ENCODE data around the gene ADAMTS2.

The ADAMTS2 gene

DNA sequence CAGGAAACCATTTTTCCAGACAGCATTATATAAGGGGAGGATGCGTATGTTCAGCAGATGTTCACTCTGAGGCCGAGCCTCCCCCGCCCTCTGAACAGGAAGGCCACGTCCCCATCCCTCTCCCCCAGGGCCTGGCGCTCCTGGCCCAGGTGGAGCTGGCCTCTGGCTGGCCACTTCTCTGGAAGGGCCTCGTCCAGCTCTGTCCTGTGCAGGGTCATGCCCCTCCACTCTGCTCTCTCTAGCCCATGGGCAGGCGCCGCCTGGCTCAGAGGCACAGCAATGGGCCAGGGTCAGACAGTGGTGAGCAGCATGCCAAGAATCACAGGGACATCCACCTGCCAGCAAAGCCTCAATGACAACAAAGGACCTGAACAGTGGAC, 34.2 kb downstream of the ADAMTS2 start:
- DNase-seq (ENCODE audit: low spot score): no peak

DNA sequence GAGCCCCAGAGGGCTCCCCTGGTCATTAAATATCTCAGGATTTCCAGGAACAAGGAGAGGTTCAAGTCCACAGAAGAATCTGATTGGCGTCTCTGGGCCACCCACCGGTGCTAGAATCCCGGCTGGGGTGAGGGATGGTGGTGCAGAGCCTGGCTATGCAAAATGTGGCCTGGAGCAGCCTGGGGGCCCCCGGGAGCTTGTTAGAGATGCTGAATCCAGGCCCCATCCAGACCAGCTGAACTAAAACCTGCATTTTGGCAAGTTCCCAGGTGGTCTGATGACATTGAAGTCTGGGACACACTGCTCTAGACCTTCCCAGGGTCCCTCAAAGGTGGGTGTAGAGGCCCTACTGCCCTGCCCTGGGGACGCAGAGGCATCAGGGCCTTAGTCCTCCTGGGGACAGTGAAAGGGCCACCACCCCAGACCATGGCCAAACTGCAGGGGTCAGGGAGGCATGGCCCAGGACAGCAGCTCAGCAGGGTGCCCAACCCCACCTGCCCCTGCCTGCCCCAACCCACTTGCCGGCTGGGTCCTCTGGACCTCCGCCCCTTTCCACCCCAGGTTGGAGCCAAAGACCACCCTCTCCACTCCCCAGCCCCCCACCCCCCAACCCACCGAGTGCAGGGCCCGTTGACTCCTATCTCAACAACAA, 34.7 kb downstream of the ADAMTS2 start:
- no peak for DNase-seq (ENCODE audit: low spot score)

DNA sequence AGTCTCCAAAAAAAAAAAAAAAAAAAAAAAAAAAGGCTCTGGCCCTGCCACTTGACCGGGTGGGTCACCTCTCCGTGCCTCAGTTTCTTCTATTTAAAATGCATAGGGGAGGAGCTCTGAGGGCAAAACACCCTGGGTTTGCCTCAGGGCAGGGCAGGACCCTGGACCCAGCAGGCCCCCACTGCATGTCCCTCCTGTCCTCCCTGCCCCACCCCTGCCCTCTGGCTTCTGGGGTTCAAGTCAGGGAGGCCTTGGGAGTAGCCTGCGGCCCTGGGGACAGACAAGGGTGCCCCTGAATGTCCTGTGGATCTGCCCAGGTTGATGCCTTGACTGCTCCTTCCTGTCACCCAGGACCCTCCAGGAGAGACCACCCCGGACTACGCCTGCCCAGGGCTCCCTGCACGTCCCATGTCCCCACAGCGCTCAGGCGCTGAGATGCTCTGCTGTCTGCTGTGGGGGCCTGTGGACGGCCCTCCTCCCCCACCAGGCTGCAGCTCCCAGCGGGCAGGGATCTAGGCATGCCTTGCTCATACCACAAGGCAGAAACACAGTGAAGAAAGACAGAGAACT, 35.4 kb downstream of the ADAMTS2 start:
- no peak for DNase-seq (ENCODE audit: low spot score)

DNA sequence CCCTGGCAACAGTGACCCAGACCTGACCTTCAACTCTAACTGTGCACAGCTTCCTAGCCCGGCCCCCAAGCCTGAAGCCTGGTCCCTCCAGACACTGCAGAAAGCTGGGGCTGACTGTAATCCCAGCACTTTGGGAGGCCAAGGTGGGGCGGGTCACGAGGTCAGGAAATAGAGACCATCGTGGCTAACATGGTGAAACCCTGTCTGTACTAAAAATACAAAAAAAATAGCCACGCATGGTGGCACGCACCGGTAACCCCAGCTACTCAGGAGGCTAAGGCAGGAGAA, 35.9 kb downstream of the ADAMTS2 start:
- no peak for DNase-seq (ENCODE audit: low spot score)

DNA sequence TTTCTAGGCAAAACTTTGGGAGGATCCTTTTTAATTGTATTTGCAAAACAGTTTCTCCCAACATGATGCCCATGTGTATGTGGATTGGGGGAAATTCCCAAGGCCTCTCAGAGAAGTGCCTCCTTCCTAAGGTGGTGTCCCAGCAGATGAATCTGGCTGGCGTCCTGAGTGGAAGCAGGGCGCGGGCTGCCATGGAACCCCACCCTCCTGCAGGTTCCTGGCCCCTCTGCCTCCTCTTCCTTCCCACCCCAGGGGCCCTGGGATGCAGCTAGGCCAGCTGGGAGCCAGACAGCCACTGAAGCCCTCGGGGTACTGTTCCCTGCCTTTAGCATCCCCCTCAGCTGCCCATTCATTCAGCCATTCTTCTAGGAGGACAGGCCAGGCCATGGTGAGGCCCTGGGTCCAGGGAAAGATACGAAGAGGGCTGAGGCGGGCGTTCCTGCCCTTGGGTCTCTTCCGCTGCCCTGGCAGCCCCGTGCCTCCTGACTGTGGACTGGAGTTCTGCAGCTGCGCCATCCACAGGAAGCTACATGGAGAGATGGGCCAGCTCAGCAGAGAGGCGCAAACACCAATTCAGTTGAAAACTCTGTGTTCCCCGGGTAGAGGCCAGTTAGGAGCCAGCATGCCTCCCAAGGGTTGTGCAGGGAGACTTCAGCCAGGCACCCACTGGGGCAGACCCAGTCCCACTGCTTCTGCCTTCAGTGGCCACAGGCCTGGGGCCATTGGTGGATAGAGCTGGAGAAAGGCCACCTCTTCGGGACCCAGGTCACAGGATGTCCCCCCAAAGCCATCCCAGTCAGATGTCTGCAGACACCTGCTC, 36.5 kb downstream of the ADAMTS2 start:
- no peak for DNase-seq (ENCODE audit: low spot score)

DNA sequence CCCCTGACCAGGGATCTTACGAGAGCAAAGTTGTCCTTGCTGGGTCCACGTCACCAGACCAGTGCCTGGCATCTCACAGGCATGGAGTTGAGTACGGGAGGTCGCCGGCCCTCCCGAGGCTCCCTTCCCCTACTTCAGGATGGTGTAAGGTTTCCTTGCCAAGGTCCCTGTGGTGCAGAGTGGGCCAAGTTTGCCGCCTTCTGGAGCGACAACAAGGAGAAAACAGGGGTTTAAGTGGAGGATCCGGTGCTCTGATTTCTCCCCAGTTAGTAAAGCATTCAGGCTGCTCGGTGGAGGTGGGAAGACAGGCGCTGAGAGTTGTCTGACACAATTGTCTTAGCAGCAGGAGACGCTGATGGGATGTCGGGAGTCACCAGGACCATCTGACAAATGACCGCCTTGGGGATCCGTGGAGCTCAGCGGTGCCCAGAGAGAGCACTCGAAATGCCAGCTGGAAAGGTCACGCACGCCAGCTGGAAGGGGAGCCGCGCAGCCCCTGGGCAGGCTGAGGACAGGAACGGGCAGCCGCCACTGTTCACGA, 37.3 kb downstream of the ADAMTS2 start:
- DNase-seq (ENCODE audit: low spot score): no peak

DNA sequence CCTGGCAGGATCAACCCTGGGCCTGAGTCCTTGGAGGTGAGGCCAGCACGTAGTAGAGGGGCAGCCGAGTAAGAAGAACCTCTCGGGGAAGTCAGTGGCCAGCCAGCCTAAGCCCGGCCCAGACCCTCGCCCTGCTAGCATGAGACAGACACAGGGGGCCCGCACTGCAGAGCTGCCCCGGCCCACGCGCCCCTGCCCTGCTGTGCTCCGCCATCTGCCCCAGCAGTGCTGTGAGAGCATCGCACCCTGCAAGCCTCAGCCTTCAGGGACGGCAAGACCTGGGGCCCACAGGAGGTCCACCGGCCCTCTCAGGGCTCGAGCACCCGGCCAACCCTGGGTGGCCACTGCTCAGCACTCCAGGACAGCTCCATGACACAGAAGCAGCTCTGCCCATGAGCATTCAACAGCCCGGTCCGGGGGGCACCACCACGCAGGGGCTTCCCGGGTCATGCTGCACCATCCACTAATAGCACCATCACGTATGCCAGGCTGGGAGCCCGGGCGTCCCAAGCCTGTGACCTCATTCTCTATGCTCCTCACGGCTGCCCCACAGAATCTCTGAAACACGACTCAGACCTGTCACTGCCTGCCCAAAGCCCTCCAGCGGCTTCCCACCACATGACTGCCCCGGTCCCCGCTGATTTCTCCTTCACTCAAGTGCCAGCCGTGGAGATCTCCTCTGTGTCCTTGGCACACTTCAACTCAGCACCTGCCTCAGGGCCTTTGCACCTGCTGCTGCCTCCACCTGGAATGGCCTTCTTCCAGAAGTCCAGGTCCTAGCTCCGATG, 38.1 kb downstream of the ADAMTS2 start:
- no peak for DNase-seq (ENCODE audit: low spot score)

DNA sequence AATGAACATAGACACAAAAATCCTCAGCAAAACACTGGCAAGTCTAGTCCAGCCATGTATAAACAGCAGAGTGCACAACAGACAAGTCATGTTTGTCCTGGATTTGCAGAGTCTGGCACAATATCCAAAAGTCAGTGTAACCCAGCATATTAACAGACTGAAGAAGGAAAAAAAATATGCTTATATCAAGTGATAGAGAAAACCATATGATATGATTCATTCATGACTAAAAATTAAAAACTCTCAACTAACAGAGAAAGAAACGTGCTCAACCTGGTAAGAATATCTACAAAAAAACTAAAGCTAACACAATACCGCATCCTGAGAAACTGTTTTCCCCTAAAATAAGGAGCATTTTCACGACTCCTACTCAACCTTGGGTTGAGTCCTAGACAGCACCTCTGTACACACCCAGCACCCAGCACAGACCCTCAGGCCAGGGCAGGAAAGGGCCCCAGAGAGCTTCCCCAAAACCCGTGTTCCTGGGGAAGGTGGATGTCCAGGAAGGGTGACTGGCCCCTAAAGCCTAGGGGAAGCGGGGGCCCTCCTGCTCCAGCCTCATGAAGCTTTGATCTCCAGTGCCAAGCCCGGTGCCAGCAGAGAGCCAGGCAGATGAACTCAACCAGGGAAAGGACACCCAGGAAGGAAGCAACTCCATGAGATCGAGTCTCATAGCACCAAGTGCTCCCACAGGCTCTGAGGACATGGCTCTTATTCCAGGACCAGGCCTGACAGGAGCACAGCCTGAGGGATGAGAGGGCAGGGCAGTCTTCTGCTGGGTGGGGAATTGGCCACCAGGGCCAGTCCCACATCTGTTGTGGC, 38.9 kb downstream of the ADAMTS2 start:
- DNase-seq (ENCODE audit: low spot score): no peak

DNA sequence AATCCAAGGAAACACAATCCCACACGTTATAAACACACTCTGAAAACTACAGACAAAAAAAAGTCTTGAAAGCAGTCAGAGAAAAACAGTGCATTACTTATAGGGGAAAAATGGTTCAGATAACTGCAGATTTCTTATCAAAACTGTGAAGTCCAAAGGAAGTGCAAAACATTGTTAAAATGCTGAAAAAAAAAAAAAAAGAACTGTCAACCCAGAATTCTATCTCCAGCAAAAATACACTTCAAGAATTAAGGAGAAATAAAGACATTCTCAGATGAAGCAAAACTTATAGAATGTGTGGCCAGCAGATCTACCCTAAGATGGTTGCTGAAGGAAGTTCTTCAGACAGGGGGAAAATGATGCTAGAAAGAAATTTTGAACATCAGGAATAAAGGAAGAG, 40.4 kb downstream of the ADAMTS2 start:
- no peak for DNase-seq (ENCODE audit: low spot score)

DNA sequence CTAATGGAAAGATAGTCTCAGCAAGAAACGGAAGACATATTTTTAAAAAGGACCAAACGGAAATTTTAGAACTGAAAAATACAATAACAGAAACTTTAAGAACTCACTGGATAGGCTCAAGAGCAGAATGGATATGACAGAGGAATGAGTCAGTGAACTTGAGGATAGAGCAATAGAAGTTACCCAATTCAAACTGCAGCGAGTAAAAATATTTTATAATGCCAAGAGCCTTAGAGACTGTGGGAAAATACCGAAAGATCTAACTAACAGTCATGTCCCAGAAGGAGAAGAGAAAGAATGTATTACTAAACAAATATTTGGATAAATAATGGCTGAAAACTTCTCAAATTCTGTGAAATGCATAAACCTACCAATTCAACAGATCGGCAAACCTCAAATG, 40.8 kb downstream of the ADAMTS2 start:
- no peak for DNase-seq (ENCODE audit: low spot score)

DNA sequence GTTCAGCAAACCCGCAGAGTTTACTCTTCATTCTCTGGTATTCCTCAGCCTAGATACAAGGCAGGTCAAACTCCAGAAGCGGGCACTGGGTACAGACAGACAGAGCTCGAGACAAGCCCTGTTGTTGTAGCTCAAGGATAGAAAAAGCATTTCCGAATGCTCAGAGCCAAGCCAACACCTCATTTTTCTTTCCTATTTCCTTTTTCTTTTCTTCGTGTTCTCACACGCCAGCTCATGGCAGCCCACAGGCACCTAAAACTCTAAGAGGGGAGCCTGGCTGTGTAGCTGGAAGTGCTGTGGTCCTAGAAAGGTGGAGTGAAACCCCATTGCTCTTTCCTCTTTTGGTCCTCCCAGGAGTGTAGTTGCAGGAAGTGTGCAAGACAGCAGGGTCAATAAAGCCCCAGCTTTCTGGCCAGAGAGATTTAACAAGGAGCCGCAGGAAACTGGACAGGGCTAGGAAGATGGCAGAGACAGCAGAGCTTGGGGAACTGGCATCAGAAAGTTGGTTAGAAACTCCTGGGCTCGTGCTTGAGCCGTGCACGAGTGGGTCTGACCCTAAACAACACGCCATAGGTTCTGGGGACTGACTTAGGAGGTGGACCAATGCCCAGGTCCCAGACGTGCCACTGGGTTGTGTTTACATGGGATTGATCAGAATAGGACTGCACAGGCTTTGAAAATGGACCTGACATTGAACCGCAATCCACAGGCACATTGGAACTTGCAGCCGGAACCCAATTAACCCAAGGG, 41.6 kb downstream of the ADAMTS2 start:
- no peak for DNase-seq (ENCODE audit: low spot score)

DNA sequence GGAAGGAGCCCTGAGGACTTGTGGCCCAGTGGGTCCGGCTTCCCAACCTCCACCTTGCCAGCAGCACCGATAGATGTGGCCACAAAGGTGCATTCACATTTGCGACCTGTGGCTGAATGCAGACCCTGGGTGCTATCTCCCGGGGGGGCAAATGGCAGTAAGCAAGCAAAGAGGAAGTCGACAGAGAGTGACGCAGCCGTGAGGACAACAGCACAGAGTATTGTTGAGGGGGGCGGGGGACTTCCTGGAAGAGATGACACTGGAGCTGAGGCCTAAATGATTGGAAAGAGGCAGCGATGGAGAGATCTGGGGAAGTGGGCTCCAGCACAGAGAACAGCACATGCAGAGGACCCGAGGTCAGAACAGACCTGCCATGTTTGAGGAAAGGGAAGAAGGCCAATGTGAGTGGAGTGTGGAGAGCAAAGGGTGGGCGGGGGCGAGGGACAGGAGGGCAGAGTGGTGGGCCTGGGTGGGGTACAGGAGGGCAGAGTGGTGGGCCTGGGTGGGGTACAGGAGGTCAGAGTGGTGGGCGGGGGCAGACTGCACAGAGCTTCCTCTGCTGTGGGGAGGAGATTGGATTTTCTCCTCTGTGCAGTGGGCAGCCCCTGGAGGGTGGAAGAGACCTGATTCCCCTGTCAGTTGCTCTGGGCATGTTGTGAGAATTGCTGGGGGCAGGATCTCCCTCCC, 42.6 kb downstream of the ADAMTS2 start:
- DNase-seq (ENCODE audit: low spot score): no peak

DNA sequence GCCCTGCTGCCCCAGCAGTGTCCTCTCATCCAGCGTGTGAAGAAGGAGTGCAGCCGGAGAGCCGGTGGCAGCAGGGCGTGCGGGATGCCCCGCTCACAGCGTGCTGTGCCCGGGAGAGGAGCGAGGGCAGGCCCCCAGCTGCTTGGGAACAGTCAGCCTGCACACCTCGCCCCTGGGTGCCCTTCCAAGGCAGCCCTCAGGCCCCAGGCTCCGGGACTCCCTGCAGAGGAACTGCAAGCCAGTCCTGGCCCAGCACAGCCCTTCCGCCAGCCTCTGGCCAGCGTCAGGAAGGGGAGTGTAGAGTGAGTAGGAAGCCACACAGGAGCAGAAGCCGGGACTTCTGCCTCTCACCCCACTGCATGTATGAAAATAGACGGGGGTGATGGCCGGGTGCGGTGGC, 43.5 kb downstream of the ADAMTS2 start:
- no peak for DNase-seq (ENCODE audit: low spot score)

DNA sequence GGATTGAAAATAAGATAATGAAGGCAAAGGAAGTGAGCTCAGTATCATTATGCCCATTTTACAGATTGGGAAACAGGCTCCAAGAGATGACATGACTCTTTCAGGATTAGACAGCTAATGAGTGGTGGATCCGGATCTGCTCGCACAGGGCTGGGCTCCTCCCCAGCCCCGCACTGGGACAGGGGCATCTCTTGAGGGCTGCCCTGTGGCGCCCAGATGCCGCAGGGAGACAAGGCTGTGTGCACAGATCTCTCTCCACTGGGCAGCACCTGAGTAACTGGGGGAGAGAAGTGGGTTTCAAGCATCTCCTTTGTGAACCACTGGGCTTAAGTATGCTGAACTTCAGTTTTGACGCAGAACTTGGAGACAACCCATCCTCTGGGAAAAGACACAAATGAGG, 43.9 kb downstream of the ADAMTS2 start:
- no peak for DNase-seq (ENCODE audit: low spot score)

DNA sequence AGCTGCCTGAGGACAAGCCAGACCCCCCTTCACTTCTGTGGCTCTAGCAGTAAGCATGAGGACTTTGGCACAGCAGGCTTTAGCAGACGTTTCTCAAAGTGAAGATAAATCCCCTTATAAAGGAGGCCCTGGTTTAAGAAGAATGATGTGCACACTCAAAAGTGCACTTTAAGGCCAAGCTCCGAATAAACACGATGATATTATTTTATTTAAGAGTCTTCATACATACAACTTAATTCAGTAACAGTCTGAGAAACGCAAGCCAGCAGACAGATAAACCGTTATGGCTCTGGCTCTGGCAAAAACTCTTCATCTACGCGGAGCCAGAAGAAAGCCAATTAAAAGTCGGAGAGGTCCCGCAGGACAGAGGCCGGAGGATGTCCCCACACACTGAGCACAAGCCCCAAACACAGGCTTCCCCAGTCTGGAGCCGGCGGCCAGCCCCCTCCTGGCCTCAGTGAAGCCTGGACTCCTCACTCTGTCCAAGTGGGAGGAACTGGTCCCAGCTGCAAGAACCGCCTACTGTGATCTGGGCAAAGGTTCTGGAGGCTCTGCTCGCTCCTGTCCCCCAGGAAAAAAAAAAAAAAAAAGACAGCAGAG, 44.6 kb downstream of the ADAMTS2 start:
- DNase-seq (ENCODE audit: low spot score): no peak

DNA sequence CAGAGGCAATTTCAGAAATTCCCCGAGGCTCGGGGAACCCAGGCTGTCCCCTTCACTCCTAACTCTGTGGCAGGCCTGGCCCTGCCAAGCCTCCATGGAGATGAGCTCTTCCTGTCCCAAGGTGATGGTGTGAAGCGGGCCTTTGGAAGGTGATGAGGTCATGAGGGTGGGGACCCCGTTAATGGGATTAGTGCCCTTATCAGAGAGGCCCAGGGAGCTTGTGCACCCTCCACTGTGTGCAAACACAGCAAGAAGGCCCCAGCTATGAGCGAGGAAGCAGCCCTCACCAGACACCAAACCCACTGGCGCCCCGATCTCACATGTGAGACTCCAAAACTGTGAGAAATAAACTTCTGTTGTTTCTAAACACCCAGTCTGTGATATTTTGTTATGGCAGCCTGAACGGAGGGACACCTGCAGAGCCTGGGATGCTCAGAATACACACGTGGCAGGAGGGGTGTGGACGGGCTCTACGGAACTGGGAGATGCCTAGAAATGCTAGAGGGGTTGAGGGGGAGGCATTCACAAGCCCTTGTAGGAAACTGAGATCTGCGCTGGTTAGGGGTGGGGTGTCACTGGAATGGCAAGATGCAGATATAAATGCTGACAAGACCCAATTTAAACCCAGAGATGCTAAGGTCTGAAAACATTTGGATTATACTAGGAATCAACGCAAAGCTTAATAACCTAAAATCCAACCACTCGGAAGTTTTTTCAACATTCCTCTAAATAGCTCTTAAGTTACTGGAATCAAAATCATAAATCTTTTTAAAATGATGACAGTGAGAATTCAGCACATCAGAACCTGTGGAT, 46.9 kb downstream of the ADAMTS2 start:
- DNase-seq (ENCODE audit: low spot score): no peak

DNA sequence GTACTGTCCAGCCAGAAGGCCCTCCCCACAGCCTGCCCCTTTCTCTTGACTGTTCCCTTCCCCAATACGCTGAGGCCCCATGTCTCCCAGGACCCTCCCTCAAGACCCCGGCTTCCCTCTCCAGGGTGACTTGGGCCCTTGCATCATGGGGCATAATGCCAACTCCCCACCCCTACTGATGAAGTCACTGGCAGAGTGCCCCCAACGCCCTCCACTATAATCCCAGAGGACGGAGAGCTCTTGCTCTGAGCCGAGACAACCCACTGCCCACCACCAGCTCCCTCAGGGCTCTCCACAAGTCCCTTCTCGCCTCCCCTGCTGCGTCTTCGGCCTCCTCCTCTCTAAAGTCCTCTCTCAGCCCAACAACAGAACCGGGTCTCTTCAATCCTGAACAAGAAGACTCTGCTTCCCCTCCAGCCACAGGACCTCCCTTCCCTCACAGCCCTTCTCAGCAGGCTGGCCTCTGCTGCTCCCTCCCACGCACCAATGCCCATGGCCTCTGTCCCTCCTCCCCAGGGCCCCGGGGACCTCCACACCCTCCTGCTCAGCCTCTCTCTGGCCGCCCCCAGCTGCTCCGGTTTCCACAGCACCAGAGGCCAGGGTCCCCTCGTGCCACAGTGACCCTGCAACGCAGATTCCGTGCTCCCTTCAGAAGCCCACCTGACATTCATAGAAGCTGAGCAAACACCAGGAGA, 47.6 kb downstream of the ADAMTS2 start:
- DNase-seq (ENCODE audit: low spot score): no peak

DNA sequence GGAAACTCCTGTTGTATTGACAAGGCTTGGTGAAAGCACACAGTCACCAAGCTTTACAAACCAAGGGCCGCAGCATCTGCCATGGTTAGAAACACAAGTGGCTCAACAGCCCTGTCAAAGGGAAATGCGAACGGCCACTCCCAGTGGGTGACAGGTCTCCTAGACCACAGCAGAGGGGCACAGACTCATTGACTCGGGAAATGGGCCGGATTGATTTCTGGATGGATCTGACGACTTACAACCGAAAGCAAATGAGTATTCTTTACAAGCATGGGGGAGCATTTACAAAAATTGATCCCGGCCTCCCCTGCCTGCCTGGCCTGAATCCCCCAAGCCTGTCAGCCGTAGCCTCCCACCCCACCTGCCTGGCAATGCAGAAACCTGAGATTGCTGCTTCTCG, 48.2 kb downstream of the ADAMTS2 start:
- DNase-seq (ENCODE audit: low spot score): no peak
